Thymus (tissue), 11 donors: ENCODE data around the gene WARS2. TPM values are rescaled to one million over a fixed set of nuclear protein-coding genes. Genes with fewer than 3 reads are reported as not detected.

Experiments used
- DNase-seq, 9 donors: peaks; one replicate each; pipeline ENCODE4 v3.0.0-alpha.2; 2013; ENCODE audit warnings: low spot score in 9 of 9, low read depth in 6 of 9, missing footprints in 1 of 9
- H3K27ac ChIP-seq, 2 donors: one replicate each; pipeline ENCODE4 v1.5.1; 2013; ENCODE audit warnings: control low read depth in 1 of 2, low read depth in 1 of 2, low read length in 1 of 2, mild to moderate bottlenecking in 1 of 2, moderate library complexity in 1 of 2
- H3K27me3 ChIP-seq, 2 donors: one replicate each; pipeline ENCODE4 v1.5.1; 2013; ENCODE audit warnings: low read length in 1 of 2; ENCODE audit not compliant: control insufficient read depth in 2 of 2, insufficient read depth in 1 of 2
- H3K36me3 ChIP-seq, 2 donors: one replicate each; pipeline ENCODE4 v1.5.1; 2013; ENCODE audit warnings: low read length in 1 of 2, mild to moderate bottlenecking in 1 of 2, moderate library complexity in 1 of 2; ENCODE audit not compliant: control insufficient read depth in 2 of 2, insufficient read depth in 2 of 2
- H3K4me1 ChIP-seq, 2 donors: one replicate each; pipeline ENCODE4 v1.5.1; 2013; ENCODE audit warnings: low read length in 2 of 2; ENCODE audit not compliant: control insufficient read depth in 2 of 2, insufficient read depth in 2 of 2
- H3K4me3 ChIP-seq, 2 donors: one replicate each; pipeline ENCODE4 v1.5.1; 2013; ENCODE audit warnings: low read length in 2 of 2, control low read depth in 1 of 2, mild to moderate bottlenecking in 1 of 2
- H3K9me3 ChIP-seq, 2 donors: one replicate each; pipeline ENCODE4 v1.5.1; 2013; ENCODE audit warnings: low read length in 1 of 2, mild to moderate bottlenecking in 1 of 2; ENCODE audit not compliant: control insufficient read depth in 2 of 2, insufficient read depth in 1 of 2
- WGBS: extraction: QIAGEN DNeasy Blood & Tissue Kit; methylation state at CpG from one replicate; pipeline ENCODE4 v1.1.7; 2013; 5-methylcytosine and 5-hydroxymethylcytosine counted together
- polyA plus RNA-seq: library from polyadenylated mRNA; stranded (reverse); fragments of 200-250 nt; gene quantifications from one replicate; pipeline ENCODE4 v1.2.3, GENCODE V29; 2013
- total RNA-seq: library from RNA; stranded (reverse); fragments of 120-200 nt; gene quantifications from one replicate; pipeline ENCODE4 v1.2.4, GENCODE V29; 2013
- donor health status: healthy.

Gene WARS2
- total and polyA plus RNA-seq, 2 donors = 7.7 to 8.6 TPM

- H3K4me1 ChIP-seq = no peaks in the 10 kb centered on the region
- H3K4me3 ChIP-seq = no peak overlapping the region
- no peaks in the 10 kb centered on the region for H3K9me3 ChIP-seq
- no peak overlapping the region for H3K27ac ChIP-seq
- H3K27me3 ChIP-seq = no peaks in the 10 kb centered on the region
- no peak for DNase-seq
- WGBS = 90% methylated on average over 2 of the region's 2 CpGs
- no peaks in the 10 kb centered on the region for H3K36me3 ChIP-seq
Observed at GRCh38 chr1:119040906-119041305, 99.5 kb downstream of the WARS2 start.

- no peak for DNase-seq
- H3K36me3 ChIP-seq = no peaks in the 10 kb centered on the region
- H3K27me3 ChIP-seq = no peaks in the 10 kb centered on the region
- no peak overlapping the region for H3K27ac ChIP-seq
- H3K4me1 ChIP-seq = no peaks in the 10 kb centered on the region
- no peak overlapping the region for H3K4me3 ChIP-seq
- WGBS = 96% methylated on average over 2 of the region's 2 CpGs
- no peaks in the 10 kb centered on the region for H3K9me3 ChIP-seq
Observed at GRCh38 chr1:119040489-119040888, 100.0 kb downstream of the WARS2 start.

DNA sequence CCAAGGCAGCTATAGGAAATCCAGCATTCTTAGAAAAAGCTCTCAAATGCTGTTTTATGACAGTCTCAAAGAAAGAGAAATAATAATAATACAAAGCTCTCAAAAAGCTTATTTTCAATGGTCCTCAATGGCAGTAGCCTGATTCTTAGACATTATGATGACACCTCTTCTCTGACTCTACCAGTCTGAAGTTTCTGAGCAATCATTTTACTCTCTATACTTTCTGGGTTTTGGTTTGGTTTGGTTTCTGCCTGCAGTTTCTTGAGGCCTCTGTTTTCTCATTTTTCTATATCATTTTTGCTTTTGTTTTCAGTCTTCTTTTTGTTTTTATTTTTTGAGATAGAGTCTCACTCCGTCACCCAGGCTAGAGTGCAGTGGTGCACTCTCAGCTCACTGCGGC is 102.1 kb downstream of the WARS2 start:
- Histone ChIP-seq H3K4me3 (no peak overlapping the region), H3K9me3 (no peaks in the 10 kb centered on the region), H3K36me3 (no peaks in the 10 kb centered on the region), H3K27ac (no peak overlapping the region), H3K27me3 (no peaks in the 10 kb centered on the region), H3K4me1 (no peaks in the 10 kb centered on the region)
- no peak for DNase-seq
- 95% methylated on average over 2 of the region's 2 CpGs for WGBS

- no peaks in the 10 kb centered on the region for H3K4me1 ChIP-seq
- no peaks in the 10 kb centered on the region for H3K9me3 ChIP-seq
- H3K4me3 ChIP-seq = no peak overlapping the region
- H3K27me3 ChIP-seq = no peaks in the 10 kb centered on the region
- H3K36me3 ChIP-seq = no peaks in the 10 kb centered on the region
- no peak for DNase-seq
- H3K27ac ChIP-seq = no peak overlapping the region
Observed at GRCh38 chr1:119034359-119034758, 106.1 kb downstream of the WARS2 start.

DNA sequence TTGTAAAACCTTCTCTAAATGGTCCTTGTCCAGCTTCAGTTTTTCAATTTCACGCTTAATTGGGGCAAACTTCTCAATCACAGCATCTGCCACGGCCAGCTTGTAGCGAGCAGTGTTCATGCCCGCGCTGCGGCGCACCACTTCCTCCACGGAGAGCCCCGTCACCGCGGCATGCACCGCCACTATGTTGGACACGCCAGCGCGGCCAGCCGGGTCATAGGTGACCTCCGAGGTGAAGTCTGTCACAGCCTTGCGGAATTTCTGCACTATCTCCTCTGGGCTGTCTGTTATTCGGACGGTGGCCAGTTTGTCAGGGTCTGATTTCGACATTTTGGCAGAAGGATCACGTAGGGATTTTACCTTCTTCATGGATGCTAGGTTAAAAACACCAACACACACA is 107.5 kb downstream of the WARS2 start:
- H3K4me1 ChIP-seq = no peaks in the 10 kb centered on the region
- no peak overlapping the region for H3K4me3 ChIP-seq
- H3K36me3 ChIP-seq = no peaks in the 10 kb centered on the region
- DNase-seq = no peak
- no peak overlapping the region for H3K27ac ChIP-seq
- no peaks in the 10 kb centered on the region for H3K9me3 ChIP-seq
- no peaks in the 10 kb centered on the region for H3K27me3 ChIP-seq
- WGBS = 98% methylated on average over 22 of the region's 22 CpGs

DNA sequence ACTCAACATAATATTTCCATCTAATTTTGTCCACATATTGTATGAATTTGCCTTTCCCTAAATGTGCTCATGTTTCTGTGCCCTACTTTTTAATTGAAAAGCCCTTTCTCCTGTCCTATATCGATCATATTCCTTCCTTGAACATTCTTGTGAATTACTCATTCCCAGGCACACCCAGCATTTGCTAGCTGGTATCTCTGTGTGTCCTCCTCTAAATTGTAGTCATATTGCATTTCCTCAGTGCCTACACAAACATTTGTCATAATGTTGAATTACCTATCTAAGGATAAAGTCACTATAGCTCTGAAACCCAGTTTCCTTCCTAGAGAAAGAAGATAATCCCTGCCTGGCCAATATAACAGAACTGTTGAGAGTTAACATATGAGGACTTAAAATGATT is 112.7 kb downstream of the WARS2 start:
- DNase-seq = no peak
- no peaks in the 10 kb centered on the region for H3K9me3 ChIP-seq
- H3K36me3 ChIP-seq = no peaks in the 10 kb centered on the region
- H3K27me3 ChIP-seq = no peaks in the 10 kb centered on the region
- 96% methylated on average over 1 of the region's 1 CpG for WGBS
- H3K4me1 ChIP-seq = no peaks in the 10 kb centered on the region
- H3K27ac ChIP-seq = no peak overlapping the region
- H3K4me3 ChIP-seq = no peak overlapping the region

DNA sequence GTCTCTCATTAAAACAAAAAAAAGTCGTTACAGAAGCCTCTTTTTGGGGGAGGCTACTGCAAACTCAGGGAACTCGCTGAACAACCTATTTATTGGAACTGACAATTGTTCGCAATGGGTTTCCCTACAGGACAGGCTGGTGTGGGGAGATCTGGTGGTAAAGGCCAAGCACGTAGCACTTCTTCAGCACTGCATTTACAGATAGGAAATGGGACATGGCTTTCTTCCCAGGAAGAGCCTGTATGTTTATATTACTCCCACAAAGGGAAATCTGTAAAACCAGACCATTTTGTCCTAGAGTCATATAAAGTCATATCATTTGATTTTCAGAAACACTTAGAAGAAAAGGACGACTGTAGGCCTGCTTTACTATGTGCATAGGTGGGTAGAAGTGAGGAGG is 113.5 kb downstream of the WARS2 start:
- no peak for DNase-seq
- Histone ChIP-seq H3K27me3 (no peaks in the 10 kb centered on the region), H3K36me3 (no peaks in the 10 kb centered on the region), H3K4me3 (no peak overlapping the region), H3K9me3 (no peaks in the 10 kb centered on the region), H3K27ac (no peak overlapping the region), H3K4me1 (no peaks in the 10 kb centered on the region)
- 95% methylated on average over 5 of the region's 5 CpGs for WGBS

DNA sequence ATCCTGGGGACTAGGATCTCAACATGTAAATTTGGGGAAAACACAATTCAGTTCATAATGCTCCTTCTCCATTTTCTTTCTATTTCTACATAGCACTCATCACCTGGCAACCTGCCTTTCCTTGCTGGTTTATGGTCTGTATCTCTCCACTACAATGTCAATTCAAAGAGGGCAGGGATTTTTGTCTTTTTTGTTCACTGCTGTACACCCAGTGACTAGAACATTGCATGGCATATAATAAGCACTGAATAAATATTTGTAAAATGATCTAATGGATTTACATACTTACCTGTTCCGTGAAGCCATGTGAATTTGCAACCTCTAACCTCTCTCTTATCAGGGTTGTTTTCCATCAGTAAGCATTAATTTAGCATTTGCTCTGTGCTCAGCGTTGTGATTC is 124.9 kb downstream of the WARS2 start:
- Histone ChIP-seq H3K36me3 (no peaks in the 10 kb centered on the region), H3K27me3 (no peaks in the 10 kb centered on the region), H3K9me3 (no peaks in the 10 kb centered on the region), H3K4me3 (no peak overlapping the region), H3K27ac (no peak overlapping the region), H3K4me1 (no peaks in the 10 kb centered on the region)
- 95% methylated on average over 2 of the region's 2 CpGs for WGBS
- DNase-seq = no peak

DNA sequence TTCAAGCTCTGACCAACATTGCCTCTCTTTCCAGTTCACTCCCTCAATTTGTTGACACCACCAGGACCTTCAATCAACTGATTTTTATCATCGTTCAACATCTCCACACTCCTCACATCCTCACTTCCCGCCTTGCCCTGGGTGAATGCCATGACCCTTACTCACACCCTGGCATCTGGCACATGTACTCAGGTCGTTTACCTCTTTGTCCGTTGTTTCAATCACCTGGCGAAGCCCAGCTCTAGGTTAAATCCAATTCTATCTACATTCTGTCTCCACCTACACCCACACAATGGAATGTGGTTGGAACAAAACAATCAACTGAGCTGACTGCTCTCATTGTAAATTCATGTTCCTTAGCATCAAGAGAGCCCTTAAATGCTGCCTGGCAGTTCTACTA is 128.1 kb downstream of the WARS2 start:
- H3K9me3 ChIP-seq = peaks cover 0 to 4% of the 10 kb centered on the region in 2 donors
- H3K4me3 ChIP-seq = no peak overlapping the region
- no peak overlapping the region for H3K27ac ChIP-seq
- H3K27me3 ChIP-seq = peaks cover 21 to 26% of the 10 kb centered on the region in 2 donors
- no peaks in the 10 kb centered on the region for H3K36me3 ChIP-seq
- peaks cover 0 to 5% of the 10 kb centered on the region in 2 donors for H3K4me1 ChIP-seq
- WGBS = 90% methylated on average over 5 of the region's 5 CpGs
- DNase-seq = no peak

- Histone ChIP-seq H3K4me1 (peaks cover 0 to 5% of the 10 kb centered on the region in 2 donors), H3K27ac (no peak overlapping the region), H3K27me3 (peaks cover 27 to 32% of the 10 kb centered on the region in 2 donors), H3K9me3 (peaks cover 0 to 4% of the 10 kb centered on the region in 2 donors), H3K4me3 (no peak overlapping the region), H3K36me3 (no peaks in the 10 kb centered on the region)
- WGBS = 97% methylated on average over 3 of the region's 3 CpGs
- DNase-seq = no peak
Observed at GRCh38 chr1:119011706-119012105, 128.7 kb downstream of the WARS2 start.
